Measurements from ENCODE around the gene GINS1. TPM values are rescaled to one million over a fixed set of nuclear protein-coding genes. Genes with fewer than 3 reads are reported as not detected.

GINS1 gene
- total and polyA plus RNA-seq, 2 of the 13 experiments (the other 11 are each of a cell fraction or from before 2014, with no cell fraction given), result 14.6 to 59.9 TPM

DNA sequence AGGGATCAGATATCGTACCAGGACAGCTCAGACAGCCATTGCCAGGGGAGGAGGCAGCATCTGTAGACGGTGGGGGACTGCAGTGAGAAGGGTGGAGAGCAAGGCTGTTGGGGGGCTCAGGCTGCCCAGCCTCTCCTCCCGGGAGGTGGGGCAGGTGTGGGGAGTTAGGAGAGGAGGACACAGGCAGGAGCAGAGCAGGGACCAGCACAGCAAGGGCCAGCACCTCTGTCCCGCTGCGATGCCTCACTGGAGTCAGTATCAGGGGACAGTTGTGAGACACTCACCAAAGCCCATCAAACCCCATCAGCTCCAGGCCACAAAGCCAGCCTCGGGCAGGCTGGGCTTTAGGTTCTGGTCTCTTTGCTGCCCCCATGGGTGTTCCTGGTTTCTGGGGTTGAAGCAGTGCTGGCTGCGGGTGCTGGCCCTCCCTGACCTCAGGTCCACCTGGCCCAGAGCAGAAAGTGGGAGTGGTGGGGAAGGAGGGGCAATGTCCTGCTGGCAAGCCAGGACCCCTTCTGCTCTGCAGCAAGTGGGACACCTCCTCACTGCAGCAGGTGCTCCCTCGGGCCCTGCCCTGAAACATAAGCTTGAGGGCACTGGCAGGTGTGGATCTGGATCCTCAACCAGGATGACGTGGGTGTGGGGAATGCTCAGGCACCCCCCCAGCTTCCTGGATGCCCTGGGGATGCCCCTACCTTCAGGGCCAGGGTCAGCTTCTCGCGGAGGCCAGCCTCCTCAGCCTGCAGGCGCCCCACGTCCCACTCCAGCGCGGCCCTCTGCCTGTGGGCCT lies 83.4 kb downstream of the GINS1 start:
- no peak overlapping the region for H2AFZ ChIP-seq (ENCODE audit: low read length)
- BruUV-seq (replicated peaks), result no TSS peak
- H3K9ac ChIP-seq (ENCODE audit: insufficient read depth, low read depth, low read length), result no peak overlapping the region
- in situ Hi-C loops (cut with HindIII; ENCODE audit: extremely low pct_ligation_motif_present, low pct_unique_long_range_greater_than_20kb), result no loop called here
- intact Hi-C loops (cut with micrococcal nuclease; ENCODE audit: unreplicated experiment), result no loop called here
- DNase-seq (ENCODE audit: low spot score) (no peak), FAIRE-seq (no peak), ATAC-seq (peak; percentile 4; the same call in 2 of the 3 replicates)
- H3K4me1 ChIP-seq (ENCODE audit: insufficient read depth, low read length), result no peaks in the 10 kb centered on the region
- TF ChIP-seq, protein P1, sequence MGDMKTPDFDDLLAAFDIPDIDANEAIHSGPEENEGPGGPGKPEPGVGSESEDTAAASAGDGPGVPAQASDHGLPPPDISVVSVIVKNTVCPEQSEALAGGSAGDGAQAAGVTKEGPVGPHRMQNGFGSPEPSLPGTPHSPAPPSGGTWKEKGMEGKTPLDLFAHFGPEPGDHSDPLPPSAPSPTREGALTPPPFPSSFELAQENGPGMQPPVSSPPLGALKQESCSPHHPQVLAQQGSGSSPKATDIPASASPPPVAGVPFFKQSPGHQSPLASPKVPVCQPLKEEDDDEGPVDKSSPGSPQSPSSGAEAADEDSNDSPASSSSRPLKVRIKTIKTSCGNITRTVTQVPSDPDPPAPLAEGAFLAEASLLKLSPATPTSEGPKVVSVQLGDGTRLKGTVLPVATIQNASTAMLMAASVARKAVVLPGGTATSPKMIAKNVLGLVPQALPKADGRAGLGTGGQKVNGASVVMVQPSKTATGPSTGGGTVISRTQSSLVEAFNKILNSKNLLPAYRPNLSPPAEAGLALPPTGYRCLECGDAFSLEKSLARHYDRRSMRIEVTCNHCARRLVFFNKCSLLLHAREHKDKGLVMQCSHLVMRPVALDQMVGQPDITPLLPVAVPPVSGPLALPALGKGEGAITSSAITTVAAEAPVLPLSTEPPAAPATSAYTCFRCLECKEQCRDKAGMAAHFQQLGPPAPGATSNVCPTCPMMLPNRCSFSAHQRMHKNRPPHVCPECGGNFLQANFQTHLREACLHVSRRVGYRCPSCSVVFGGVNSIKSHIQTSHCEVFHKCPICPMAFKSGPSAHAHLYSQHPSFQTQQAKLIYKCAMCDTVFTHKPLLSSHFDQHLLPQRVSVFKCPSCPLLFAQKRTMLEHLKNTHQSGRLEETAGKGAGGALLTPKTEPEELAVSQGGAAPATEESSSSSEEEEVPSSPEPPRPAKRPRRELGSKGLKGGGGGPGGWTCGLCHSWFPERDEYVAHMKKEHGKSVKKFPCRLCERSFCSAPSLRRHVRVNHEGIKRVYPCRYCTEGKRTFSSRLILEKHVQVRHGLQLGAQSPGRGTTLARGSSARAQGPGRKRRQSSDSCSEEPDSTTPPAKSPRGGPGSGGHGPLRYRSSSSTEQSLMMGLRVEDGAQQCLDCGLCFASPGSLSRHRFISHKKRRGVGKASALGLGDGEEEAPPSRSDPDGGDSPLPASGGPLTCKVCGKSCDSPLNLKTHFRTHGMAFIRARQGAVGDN (CRISPR knock-in tag; IDR thresholded peaks at IDR 0.05), result peak; percentile 20; the same call in 1 of the 2 replicates
- TF ChIP-seq ZNF768 (CRISPR knock-in tag; IDR thresholded peaks at IDR 0.05) (0 out of 2 replicates have a peak, but pooled peaks have one; percentile 15), ZNF549 (CRISPR knock-in tag; IDR thresholded peaks at IDR 0.05) (no peak), AGO2 (optimal IDR thresholded peaks at IDR 0.05; ENCODE audit: low read depth, low read length) (peak; percentile 40)
- peaks cover 25 to 39% of the 10 kb centered on the region in 2 experiments for H3K36me3 ChIP-seq (replicated peaks in 1 of 2; ENCODE audit: control insufficient read depth in 1 of 2, insufficient read depth in 2 of 2, low read length in 2 of 2)
- no peaks in the 10 kb centered on the region for H4K20me1 ChIP-seq (ENCODE audit: insufficient read depth, low read length)
- no peak overlapping the region for H3K4me3 ChIP-seq (replicated peaks in 1 of 3; ENCODE audit: insufficient read depth in 1 of 3, low read depth in 2 of 3, low read length in 3 of 3)
- H3K4me2 ChIP-seq (ENCODE audit: low read depth, low read length), result no peak overlapping the region
- ChIA-PET POLR2A (interaction anchor here (1.5 kb wide), 1 partner anchor 93 kb away, joined by 3 read pairs; no protein-coding TSS in a partner anchor), CTCF (ENCODE audit: low intra/inter-chr PET ratio, low total read pairs) (no interaction called here)
- no peaks in the 10 kb centered on the region for H3K79me2 ChIP-seq (ENCODE audit: insufficient read depth, low read length)
- no peaks in the 10 kb centered on the region for H3K9me3 ChIP-seq (ENCODE audit: low read length)
- no peak overlapping the region for H3K27ac ChIP-seq (ENCODE audit: extremely low read length, insufficient read depth, low read length)
- no peaks in the 10 kb centered on the region for H3K27me3 ChIP-seq (ENCODE audit: control insufficient read depth in 1 of 2, insufficient read depth in 2 of 2, low read length in 2 of 2)
- WGBS (ENCODE audit: low lambda C conversion rate), result 98% methylated on average over 15 of the region's 15 CpGs

Data from HepG2 (cell line).